ENCODE measurements around the gene CLDN6. TPM values are rescaled to one million over a fixed set of nuclear protein-coding genes. Genes with fewer than 3 reads are reported as not detected.
A peak's percentile ranks its signal among the peaks of the same experiment; 100 is the strongest.

CLDN6 gene
- total and polyA plus RNA-seq, 9 of the 15 experiments (the other 6 are each of a cell fraction or from before 2014, with no cell fraction given) = 0.22 to 0.75 (median 0.38) TPM; not detected in 3

GRCh38 chr16:3017794-3018506 lies at the start of gene CLDN6 (continued):
- TF ChIP-seq, protein P1, sequence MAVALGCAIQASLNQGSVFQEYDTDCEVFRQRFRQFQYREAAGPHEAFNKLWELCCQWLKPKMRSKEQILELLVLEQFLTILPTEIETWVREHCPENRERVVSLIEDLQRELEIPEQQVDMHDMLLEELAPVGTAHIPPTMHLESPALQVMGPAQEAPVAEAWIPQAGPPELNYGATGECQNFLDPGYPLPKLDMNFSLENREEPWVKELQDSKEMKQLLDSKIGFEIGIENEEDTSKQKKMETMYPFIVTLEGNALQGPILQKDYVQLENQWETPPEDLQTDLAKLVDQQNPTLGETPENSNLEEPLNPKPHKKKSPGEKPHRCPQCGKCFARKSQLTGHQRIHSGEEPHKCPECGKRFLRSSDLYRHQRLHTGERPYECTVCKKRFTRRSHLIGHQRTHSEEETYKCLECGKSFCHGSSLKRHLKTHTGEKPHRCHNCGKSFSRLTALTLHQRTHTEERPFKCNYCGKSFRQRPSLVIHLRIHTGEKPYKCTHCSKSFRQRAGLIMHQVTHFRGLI (CRISPR knock-in tag; IDR thresholded peaks at IDR 0.05) = no peak
- TF ChIP-seq, protein P2, sequence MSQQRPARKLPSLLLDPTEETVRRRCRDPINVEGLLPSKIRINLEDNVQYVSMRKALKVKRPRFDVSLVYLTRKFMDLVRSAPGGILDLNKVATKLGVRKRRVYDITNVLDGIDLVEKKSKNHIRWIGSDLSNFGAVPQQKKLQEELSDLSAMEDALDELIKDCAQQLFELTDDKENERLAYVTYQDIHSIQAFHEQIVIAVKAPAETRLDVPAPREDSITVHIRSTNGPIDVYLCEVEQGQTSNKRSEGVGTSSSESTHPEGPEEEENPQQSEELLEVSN (IDR thresholded peaks at IDR 0.05; ENCODE audit: borderline replicate concordance in 1 of 2, extremely low read depth in 1 of 2, insufficient read depth in 1 of 2, insufficient read length in 1 of 2, low read depth in 1 of 2, low read length in 1 of 2, poor library complexity in 1 of 2, severe bottlenecking in 1 of 2) = no peak
- TF ChIP-seq NRF1 (conservative IDR thresholded peaks at IDR 0.05 in 1 of 2, IDR thresholded peaks at IDR 0.05 in 1 of 2) (no peak), POLR2AphosphoS5 (IDR thresholded peaks at IDR 0.05; ENCODE audit: control insufficient read depth, insufficient read depth, low read depth, low read length) (no peak), ZNF274 (IDR thresholded peaks at IDR 0.05; ENCODE audit: borderline replicate concordance, low read depth, low read length) (no peak), TAF7 (tag; IDR thresholded peaks at IDR 0.05) (no peak), RBM39 (optimal IDR thresholded peaks at IDR 0.05; ENCODE audit: low read depth, low read length) (no peak), EGR1 (conservative IDR thresholded peaks at IDR 0.05) (0 out of 2 replicates have a peak, but pooled peaks have one; percentile 21), MTA3 (IDR thresholded peaks at IDR 0.05; ENCODE audit: borderline replicate concordance) (peak; percentile 62; the same call in 1 of the 2 replicates), HEY1 (CRISPR knock-in tag; IDR thresholded peaks at IDR 0.05; ENCODE audit: borderline replicate concordance) (no peak), TRIM28 (IDR thresholded peaks at IDR 0.05) (no peak), DACH1 (IDR thresholded peaks at IDR 0.05; ENCODE audit: partially characterized antibody) (no peak), CEBPG (CRISPR knock-in tag; IDR thresholded peaks at IDR 0.05) (no peak), CEBPG (tag; conservative IDR thresholded peaks at IDR 0.05 in 1 of 2, IDR thresholded peaks at IDR 0.05 in 1 of 2) (no peak), SNRNP70 (optimal IDR thresholded peaks at IDR 0.05; ENCODE audit: low read depth, low read length) (no peak), ATF7 (IDR thresholded peaks at IDR 0.05) (peak; percentile 90), ZBTB33 (CRISPR knock-in tag; IDR thresholded peaks at IDR 0.05) (peak; percentile 94)
- TF ChIP-seq, protein P3, sequence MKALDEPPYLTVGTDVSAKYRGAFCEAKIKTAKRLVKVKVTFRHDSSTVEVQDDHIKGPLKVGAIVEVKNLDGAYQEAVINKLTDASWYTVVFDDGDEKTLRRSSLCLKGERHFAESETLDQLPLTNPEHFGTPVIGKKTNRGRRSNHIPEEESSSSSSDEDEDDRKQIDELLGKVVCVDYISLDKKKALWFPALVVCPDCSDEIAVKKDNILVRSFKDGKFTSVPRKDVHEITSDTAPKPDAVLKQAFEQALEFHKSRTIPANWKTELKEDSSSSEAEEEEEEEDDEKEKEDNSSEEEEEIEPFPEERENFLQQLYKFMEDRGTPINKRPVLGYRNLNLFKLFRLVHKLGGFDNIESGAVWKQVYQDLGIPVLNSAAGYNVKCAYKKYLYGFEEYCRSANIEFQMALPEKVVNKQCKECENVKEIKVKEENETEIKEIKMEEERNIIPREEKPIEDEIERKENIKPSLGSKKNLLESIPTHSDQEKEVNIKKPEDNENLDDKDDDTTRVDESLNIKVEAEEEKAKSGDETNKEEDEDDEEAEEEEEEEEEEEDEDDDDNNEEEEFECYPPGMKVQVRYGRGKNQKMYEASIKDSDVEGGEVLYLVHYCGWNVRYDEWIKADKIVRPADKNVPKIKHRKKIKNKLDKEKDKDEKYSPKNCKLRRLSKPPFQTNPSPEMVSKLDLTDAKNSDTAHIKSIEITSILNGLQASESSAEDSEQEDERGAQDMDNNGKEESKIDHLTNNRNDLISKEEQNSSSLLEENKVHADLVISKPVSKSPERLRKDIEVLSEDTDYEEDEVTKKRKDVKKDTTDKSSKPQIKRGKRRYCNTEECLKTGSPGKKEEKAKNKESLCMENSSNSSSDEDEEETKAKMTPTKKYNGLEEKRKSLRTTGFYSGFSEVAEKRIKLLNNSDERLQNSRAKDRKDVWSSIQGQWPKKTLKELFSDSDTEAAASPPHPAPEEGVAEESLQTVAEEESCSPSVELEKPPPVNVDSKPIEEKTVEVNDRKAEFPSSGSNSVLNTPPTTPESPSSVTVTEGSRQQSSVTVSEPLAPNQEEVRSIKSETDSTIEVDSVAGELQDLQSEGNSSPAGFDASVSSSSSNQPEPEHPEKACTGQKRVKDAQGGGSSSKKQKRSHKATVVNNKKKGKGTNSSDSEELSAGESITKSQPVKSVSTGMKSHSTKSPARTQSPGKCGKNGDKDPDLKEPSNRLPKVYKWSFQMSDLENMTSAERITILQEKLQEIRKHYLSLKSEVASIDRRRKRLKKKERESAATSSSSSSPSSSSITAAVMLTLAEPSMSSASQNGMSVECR (CRISPR knock-in tag; IDR thresholded peaks at IDR 0.05) = 0 out of 2 replicates have a peak, but pooled peaks have one; percentile 34

Measured in K562 (cell line).